Measurements from ENCODE around the gene OXSR1.

DNA sequence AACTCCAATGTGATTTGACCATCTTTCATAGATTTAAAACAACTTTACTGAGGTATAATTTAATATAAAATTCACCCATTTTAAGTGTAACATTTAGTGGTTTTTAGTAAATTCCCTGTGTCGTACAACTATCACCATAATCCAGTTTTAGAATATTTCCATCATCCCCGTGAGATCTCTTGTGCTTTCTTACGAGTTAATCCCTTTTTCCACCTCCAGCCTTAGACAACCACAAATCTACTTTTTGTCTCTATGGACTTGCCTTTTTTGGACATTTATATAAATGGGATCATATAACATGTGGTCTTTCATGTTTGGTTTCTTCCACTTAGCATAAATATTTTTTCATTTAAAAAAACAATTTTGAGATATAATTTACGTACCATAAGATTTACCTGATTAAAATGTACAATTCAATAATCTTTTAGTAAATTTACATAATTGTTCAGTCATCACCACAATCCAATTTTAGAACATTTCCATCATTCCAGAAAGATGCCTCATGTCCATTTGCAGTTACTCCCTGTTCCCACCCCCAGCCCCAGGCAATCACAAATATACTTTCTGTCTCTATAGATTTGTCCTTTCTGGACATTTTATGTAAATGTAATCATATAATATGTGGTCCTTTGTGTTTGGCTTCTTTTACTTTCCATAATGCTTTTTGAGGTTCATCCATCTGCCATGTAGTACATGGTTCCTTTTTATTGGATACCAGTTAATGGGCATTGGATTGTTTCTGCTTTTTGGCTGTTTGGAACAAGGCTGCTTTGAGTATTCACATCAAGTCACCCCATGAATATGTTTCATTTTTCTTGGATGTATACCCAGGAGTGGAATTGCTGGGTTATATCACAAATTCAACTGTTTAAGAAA lies 3.1 kb downstream of the OXSR1 start:
- TF ChIP-seq POLR2AphosphoS5 (IDR thresholded peaks at IDR 0.05; ENCODE audit: low read depth, low read length) (no peak), POLR2A (IDR thresholded peaks at IDR 0.05; ENCODE audit: low read depth, low read length) (no peak), POU2F2 (IDR thresholded peaks at IDR 0.05; ENCODE audit: low read depth, low read length) (no peak), TAF1 (IDR thresholded peaks at IDR 0.05; ENCODE audit: low read depth, low read length) (no peak), SPI1 (IDR thresholded peaks at IDR 0.05; ENCODE audit: low read depth, low read length) (no peak), PAX5 (IDR thresholded peaks at IDR 0.05; ENCODE audit: insufficient read depth, low read length, severe bottlenecking) (no peak)

Data from GM12891 (cell line).